HepG2 (cell line): ENCODE data around the gene CLDND2. TPM values are rescaled to one million over a fixed set of nuclear protein-coding genes. Genes with fewer than 3 reads are reported as not detected.
A peak's percentile ranks its signal among the peaks of the same experiment; 100 is the strongest.

Source experiments
- ATAD3A ChIP-seq: sonication (generic); formaldehyde crosslinking; IDR thresholded peaks from 2 replicates; pipeline ENCODE4 v1.4.0; 2020; ENCODE audit warnings: missing genetic modification reagents
- ATF6 ChIP-seq: sonication (generic); formaldehyde crosslinking; conservative IDR thresholded peaks from 2 replicates; pipeline ENCODE4 v1.4.0; 2020; ENCODE audit warnings: missing genetic modification reagents
- CBX2 ChIP-seq, 2 experiments: fragments of 200-600 bp in 1 of 2; sonication (generic); formaldehyde crosslinking in 1 of 2; IDR thresholded peaks; 2 replicates each; pipeline versions ENCODE4 v1.7.0 to v1.8.1; 2018 to 2022; ENCODE audit warnings: low read depth in 2 of 2, low read length in 1 of 2, mild to moderate bottlenecking in 1 of 2, missing genetic modification reagents in 1 of 2
- CCDC6 ChIP-seq: sonication (generic); formaldehyde crosslinking; IDR thresholded peaks from 2 replicates; pipeline ENCODE4 v1.8.1; 2022; ENCODE audit warnings: mild to moderate bottlenecking, missing genetic modification reagents, moderate library complexity
- DR1 ChIP-seq: sonication (generic); formaldehyde crosslinking; IDR thresholded peaks from 2 replicates; pipeline ENCODE4 v1.8.0; 2021; ENCODE audit warnings: mild to moderate bottlenecking, missing genetic modification reagents, inconsistent platforms
- KLF12 ChIP-seq: sonication (generic); formaldehyde crosslinking; IDR thresholded peaks from 2 replicates; pipeline ENCODE4 v1.4.0; 2020; ENCODE audit warnings: missing genetic modification reagents, borderline replicate concordance
- MTF1 ChIP-seq: sonication (generic); formaldehyde crosslinking; IDR thresholded peaks from 2 replicates; pipeline ENCODE4 v1.5.0; 2020; ENCODE audit warnings: missing genetic modification reagents
- NCOA5 ChIP-seq: sonication (generic); formaldehyde crosslinking; IDR thresholded peaks from 2 replicates; pipeline ENCODE4 v1.4.0; 2020; ENCODE audit warnings: missing genetic modification reagents
- NONO ChIP-seq, 2 experiments: fragments of 450-650 bp in 1 of 2; sonication (generic) in 1 of 2; formaldehyde crosslinking in 1 of 2; IDR thresholded peaks in 1 of 2; conservative IDR thresholded peaks in 1 of 2; 2 replicates each; pipeline versions ENCODE4 v1.6.1 to v1.8.0; 2017 to 2022; ENCODE audit warnings: mild to moderate bottlenecking in 1 of 2, missing genetic modification reagents in 1 of 2, moderate library complexity in 1 of 2
- PHF5A ChIP-seq: IDR thresholded peaks from one replicate; pipeline ENCODE4 v1.6.1; 2018; ENCODE audit warnings: low read depth, missing genetic modification reagents; ENCODE audit not compliant: unreplicated experiment
- TOE1 ChIP-seq: sonication (generic); formaldehyde crosslinking; IDR thresholded peaks from 2 replicates; pipeline ENCODE4 v1.4.0; 2020; ENCODE audit warnings: mild to moderate bottlenecking, missing genetic modification reagents
- UBTF ChIP-seq: sonication (generic); formaldehyde crosslinking; IDR thresholded peaks from 2 replicates; pipeline ENCODE4 v1.4.0; 2020; ENCODE audit warnings: mild to moderate bottlenecking, missing genetic modification reagents
- YY1 ChIP-seq: IDR thresholded peaks from 2 replicates; pipeline ENCODE4 v1.6.1; 2011; ENCODE audit warnings: low read length, low read depth, moderate library complexity, mild to moderate bottlenecking; ENCODE audit not compliant: insufficient read depth, insufficient replicate concordance
- ZBTB44 ChIP-seq: sonication (generic); formaldehyde crosslinking; IDR thresholded peaks from 2 replicates; pipeline ENCODE4 v1.4.0; 2020; ENCODE audit warnings: missing genetic modification reagents
- ZFP36L1 ChIP-seq: sonication (generic); formaldehyde crosslinking; IDR thresholded peaks from 2 replicates; pipeline ENCODE4 v1.8.0; 2022; ENCODE audit warnings: mild to moderate bottlenecking, missing genetic modification reagents, moderate library complexity
- ZMYM2 ChIP-seq: sonication (generic); formaldehyde crosslinking; IDR thresholded peaks from 2 replicates; pipeline ENCODE4 v1.8.0; 2022; ENCODE audit warnings: mild to moderate bottlenecking, missing genetic modification reagents
- ZNF431 ChIP-seq: sonication (generic); formaldehyde crosslinking; IDR thresholded peaks from 2 replicates; pipeline ENCODE4 v1.9.0; 2022; ENCODE audit warnings: missing genetic modification reagents, low read depth, mild to moderate bottlenecking, borderline replicate concordance
- ZNF484 ChIP-seq: sonication (generic); formaldehyde crosslinking; IDR thresholded peaks from 2 replicates; pipeline ENCODE4 v1.5.1; 2020; ENCODE audit warnings: mild to moderate bottlenecking, low read depth, missing genetic modification reagents, borderline replicate concordance
- ZNF580 ChIP-seq: IDR thresholded peaks from 2 replicates; pipeline ENCODE4 v1.6.1; 2016; ENCODE audit warnings: low read depth, borderline replicate concordance
- ZNF83 ChIP-seq: sonication (generic); formaldehyde crosslinking; IDR thresholded peaks from 2 replicates; pipeline ENCODE4 v1.4.0; 2020; ENCODE audit warnings: missing genetic modification reagents, mild to moderate bottlenecking, borderline replicate concordance
- ZSCAN9 ChIP-seq: IDR thresholded peaks from 2 replicates; pipeline ENCODE4 v1.6.1; 2016; ENCODE audit warnings: borderline replicate concordance
- ZZZ3 ChIP-seq: sonication (generic); formaldehyde crosslinking; IDR thresholded peaks from 2 replicates; pipeline ENCODE4 v1.4.0; 2020; ENCODE audit warnings: missing genetic modification reagents, mild to moderate bottlenecking, borderline replicate concordance
- polyA plus RNA-seq, 8 experiments: library from polyadenylated mRNA; depleted of rRNA in 3 of 8; stranded (reverse) in 7 of 8; unstranded in 1 of 8; fragments of >200 nt; fragmentation: Illumina TruSeq in 4 of 8; extraction: Trizol in 4 of 8; gene quantifications; 2 replicates each; pipeline versions ENCODE4 v1.2.1 to v1.2.3, GENCODE V29; 2011 to 2016; ENCODE audit warnings: low read depth in 4 of 8, missing spikeins in 1 of 8, mixed read lengths in 1 of 8; ENCODE audit not compliant: insufficient read depth in 1 of 8
- total RNA-seq, 5 experiments: library from RNA; depleted of rRNA; stranded (reverse); fragments of >200 nt; fragmentation: Illumina TruSeq; extraction: Trizol; gene quantifications; 2 replicates each; pipeline ENCODE4 v1.2.3, GENCODE V29; 2016; ENCODE audit warnings: low read depth in 1 of 5

Gene CLDND2
- total and polyA plus RNA-seq, 2 of the 13 experiments (the other 11 are each of a cell fraction or from before 2014, with no cell fraction given) = 0.84 to 1.8 TPM

GRCh38 chr19:51365211-51365964 is 3.4 kb downstream of the CLDND2 start (continued):
- 0 out of 2 replicates have a peak, but pooled peaks have one; percentile 48 for TF ChIP-seq KLF12 (CRISPR knock-in tag)
- TF ChIP-seq ZSCAN9 (CRISPR knock-in tag) = peak; percentile 77
- no peak; the same call in 1 of the 2 replicates for TF ChIP-seq ATF6 (CRISPR knock-in tag)
- no peak for TF ChIP-seq NCOA5 (CRISPR knock-in tag)
- 0 out of 2 replicates have a peak, but pooled peaks have one; percentile 44 for TF ChIP-seq CCDC6
- TF ChIP-seq DR1 = peak; percentile 75
- no peak for TF ChIP-seq ZZZ3 (CRISPR knock-in tag)
- peak; percentile 31; the same call in 1 of the 2 replicates for TF ChIP-seq TOE1 (CRISPR knock-in tag)
- TF ChIP-seq YY1 = peak; percentile 78
- peak; percentile 59; the same call in 1 of the 2 replicates for TF ChIP-seq ZMYM2
- TF ChIP-seq ZNF431 (CRISPR knock-in tag) = no peak
- no peak for TF ChIP-seq ZNF484
- TF ChIP-seq ZBTB44 (CRISPR knock-in tag) = no peak
- no peak for TF ChIP-seq PHF5A (CRISPR knock-in tag)
- TF ChIP-seq ATAD3A (CRISPR knock-in tag) = no peak
- TF ChIP-seq CBX2 (IDR thresholded peaks at IDR 0.05; ENCODE audit: low read depth, low read length) = no peak
- no peak for TF ChIP-seq CBX2 (CRISPR knock-in tag; IDR thresholded peaks at IDR 0.05; ENCODE audit: low read depth)
- no peak for TF ChIP-seq ZNF83
- peak; percentile 66; the same call in 1 of the 2 replicates for TF ChIP-seq ZNF580 (CRISPR knock-in tag)
- no peak for TF ChIP-seq MTF1 (CRISPR knock-in tag)
- no peak for TF ChIP-seq NONO (IDR thresholded peaks at IDR 0.05)
- peak; percentile 73; the same call in 1 of the 2 replicates for TF ChIP-seq NONO (CRISPR knock-in tag; conservative IDR thresholded peaks at IDR 0.05)
- TF ChIP-seq UBTF = no peak
- TF ChIP-seq ZFP36L1 (CRISPR knock-in tag) = no peak
